Fibroblast of villous mesenchyme (primary cell): ENCODE data around the gene GALNT8. TPM values are rescaled to one million over a fixed set of nuclear protein-coding genes. Genes with fewer than 3 reads are reported as not detected.

Experiments used
- DNase-seq: peaks from one replicate; pipeline ENCODE4 v3.0.0-alpha.2; 2010; ENCODE audit warnings: low read depth
- H3K4me3 ChIP-seq: 2 replicates; pipeline ENCODE4 v1.5.1; 2011; ENCODE audit warnings: low read depth, mild to moderate bottlenecking, low read length
- CTCF ChIP-seq: IDR thresholded peaks from 2 replicates; pipeline ENCODE4 v1.5.1; 2012; ENCODE audit warnings: low read depth, mild to moderate bottlenecking, low read length; ENCODE audit not compliant: insufficient read depth
- total RNA-seq: library from RNA; depleted of rRNA; stranded (reverse); fragments of >200 nt; gene quantifications from 2 replicates; pipeline ENCODE4 v1.2.3, GENCODE V29; 2012

GALNT8 gene
- total RNA-seq, 1 donor = under 0.01 TPM

GRCh38 chr12:4701395-4702190 is 18.6 kb upstream of the GALNT8 start:
- no peak overlapping the region for H3K4me3 ChIP-seq
- no peak for DNase-seq
- TF ChIP-seq CTCF = no peak

GRCh38 chr12:4703676-4704075 is 16.5 kb upstream of the GALNT8 start:
- no peak for DNase-seq
- no peak for TF ChIP-seq CTCF
- no peak overlapping the region for H3K4me3 ChIP-seq

- DNase-seq = no peak
- TF ChIP-seq CTCF = no peak
- H3K4me3 ChIP-seq = no peak overlapping the region
Observed at GRCh38 chr12:4705824-4706223, 14.4 kb upstream of the GALNT8 start.

GRCh38 chr12:4707306-4707705 is 12.9 kb upstream of the GALNT8 start:
- no peak overlapping the region for H3K4me3 ChIP-seq
- TF ChIP-seq CTCF = no peak
- DNase-seq = no peak

GRCh38 chr12:4710113-4710512 is 10.1 kb upstream of the GALNT8 start:
- no peak for TF ChIP-seq CTCF

GRCh38 chr12:4714879-4715278 is 5.3 kb upstream of the GALNT8 start:
- H3K4me3 ChIP-seq = no peak overlapping the region
- TF ChIP-seq CTCF = no peak

More at GRCh38 chr12:4710113-4710512, 10.1 kb upstream of the GALNT8 start:
- no peak for DNase-seq
- no peak overlapping the region for H3K4me3 ChIP-seq

GRCh38 chr12:4717806-4718205 is 2.4 kb upstream of the GALNT8 start:
- no peak overlapping the region for H3K4me3 ChIP-seq
- DNase-seq = no peak
- no peak for TF ChIP-seq CTCF

More at GRCh38 chr12:4714879-4715278, 5.3 kb upstream of the GALNT8 start:
- no peak for DNase-seq
